Esophagus mucosa (tissue), 1 donor: ENCODE results near the gene PDPR. TPM values are rescaled to one million over a fixed set of nuclear protein-coding genes. Genes with fewer than 3 reads are reported as not detected.
"Not testable (repeated sequence)": the region's sequence is repeated elsewhere in the genome, so short reads cannot be mapped to it uniquely, and the experiment has no call there.

ENCODE experiments used
- ATAC-seq: fragments of 200-7000 bp; cut with Tn5 transposase; one replicate; pipeline ENCODE4 v1.9.1; 2020
- total RNA-seq: library from RNA; stranded (reverse); gene quantifications from one replicate; pipeline ENCODE4 v1.2.4, GENCODE V29; 2023
- donor health status: DM: yes; HTN: yes; CAD: no.

PDPR gene
- 16.3 TPM for total RNA-seq

- ATAC-seq = peak; percentile 97
Measured at GRCh38 chr16:70113982-70114826, at the start of gene PDPR. Gene PDPR, plus strand, starts transcription at chr16:70114332. Its CDS starts 6,161 bp downstream, at chr16:70120493.

DNA sequence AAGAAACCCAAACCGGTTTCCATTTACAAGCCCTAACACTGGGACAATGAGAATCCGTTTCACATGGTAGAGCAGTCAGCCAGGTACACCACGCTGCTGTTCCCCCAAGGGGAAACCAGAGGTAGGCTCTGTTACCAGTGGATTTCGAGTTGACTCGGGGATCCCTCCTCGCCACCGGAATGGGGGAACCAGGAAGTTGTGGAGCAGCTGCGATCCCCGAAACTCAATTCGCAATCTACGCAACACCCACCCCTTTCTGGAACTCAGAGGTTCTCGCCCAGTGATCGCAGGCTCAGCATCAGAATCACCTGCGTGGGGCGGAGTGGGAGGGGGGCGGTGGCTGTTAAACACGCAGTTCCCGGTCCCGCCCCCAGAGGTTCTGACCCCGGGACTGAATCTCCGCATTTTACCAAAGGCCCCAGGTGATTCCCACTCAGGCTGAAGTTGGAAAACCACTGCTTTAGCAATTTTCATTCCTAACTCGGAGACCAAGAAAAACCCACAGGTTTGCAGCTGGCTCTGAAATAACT is 49.2 kb upstream of the PDPR start:
- ATAC-seq = peak; percentile 76

DNA sequence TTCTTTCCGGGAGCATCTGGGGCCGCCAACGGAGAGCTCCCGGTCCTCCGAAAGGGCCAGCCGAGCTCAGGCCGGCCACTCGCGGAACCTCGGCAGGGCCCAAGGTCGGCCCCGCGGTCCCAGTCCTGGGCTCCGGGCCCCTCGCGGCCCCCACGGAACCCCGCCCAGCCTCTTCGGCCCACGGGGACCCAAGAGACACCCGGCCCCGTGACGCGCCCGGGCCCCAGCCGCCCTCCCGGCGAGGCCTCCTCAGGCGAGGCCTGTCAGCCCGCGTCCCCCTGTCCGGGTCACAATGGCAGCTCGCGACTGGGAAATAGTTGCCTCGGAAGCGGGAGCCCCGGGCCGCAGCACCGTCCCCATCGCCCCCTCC is 48.8 kb upstream of the PDPR start:
- peak; percentile 31 for ATAC-seq

GRCh38 chr16:70065746-70066658 is 48.1 kb upstream of the PDPR start:
- peak; percentile 98 for ATAC-seq

GRCh38 chr16:70066751-70067150 is 47.4 kb upstream of the PDPR start:
- ATAC-seq = not testable (repeated sequence)

- ATAC-seq = not testable (repeated sequence)
Measured at GRCh38 chr16:70079081-70079480, 35.1 kb upstream of the PDPR start.

DNA sequence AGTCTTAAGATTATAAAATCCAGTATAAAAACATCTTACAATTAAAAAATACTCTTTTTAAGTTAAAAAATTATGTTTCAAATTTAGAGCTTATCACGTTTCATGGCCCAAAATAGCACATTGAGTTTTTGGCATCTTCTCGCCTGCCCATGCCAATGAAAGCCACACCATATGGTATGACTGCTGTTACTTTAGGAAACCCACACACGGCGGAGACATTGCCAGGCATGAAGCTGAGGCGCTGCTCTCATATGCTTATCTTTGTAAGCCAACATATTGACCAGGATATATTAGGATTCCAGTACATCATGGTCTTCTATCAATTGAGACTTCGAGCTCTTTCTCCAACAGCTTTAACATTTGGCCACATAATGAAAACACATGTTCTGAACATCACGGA is 32.9 kb upstream of the PDPR start:
- not testable (repeated sequence) for ATAC-seq

DNA sequence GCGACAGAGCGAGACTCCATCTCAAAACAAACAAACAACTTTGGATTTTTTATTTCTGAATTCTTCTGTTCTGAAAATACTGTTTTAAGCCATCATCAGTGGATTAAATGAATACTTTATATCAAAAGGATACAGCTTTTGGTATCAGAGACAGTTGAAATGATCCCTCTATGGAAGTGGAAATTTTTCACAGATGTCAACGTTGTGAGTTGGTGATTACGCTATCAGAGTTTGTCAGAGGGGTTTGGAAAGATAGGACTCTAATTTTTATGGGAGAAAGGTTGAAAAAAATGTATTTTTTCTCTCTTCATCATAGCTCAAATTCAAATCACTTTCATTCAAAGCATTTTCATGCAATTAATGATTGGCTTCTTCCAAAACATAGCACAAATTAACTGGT is 30.2 kb upstream of the PDPR start:
- ATAC-seq = not testable (repeated sequence)

- ATAC-seq = not testable (repeated sequence)
Measured at GRCh38 chr16:70088160-70088559, 26.0 kb upstream of the PDPR start.

GRCh38 chr16:70088877-70089276 is 25.3 kb upstream of the PDPR start:
- ATAC-seq = not testable (repeated sequence)

DNA sequence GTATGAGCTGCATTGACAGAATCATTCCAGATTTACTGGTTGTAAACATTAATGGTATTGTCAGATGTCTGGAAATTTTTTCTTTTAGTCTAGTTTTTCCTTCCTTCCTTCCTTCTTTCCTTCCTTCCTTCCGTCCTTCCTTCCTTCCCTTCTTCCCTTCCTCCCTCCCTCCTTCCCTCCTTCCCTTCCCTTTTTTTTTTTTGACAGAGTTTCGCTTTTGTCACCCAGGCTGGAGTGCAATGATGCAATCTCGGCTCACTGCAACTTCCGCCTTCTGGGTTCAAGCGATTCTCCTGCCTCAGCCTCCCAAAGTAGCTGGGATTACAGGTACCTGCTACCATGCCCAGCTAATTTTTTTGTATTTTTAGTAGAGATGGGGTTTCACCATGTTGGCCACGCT is 24.8 kb upstream of the PDPR start:
- not testable (repeated sequence) for ATAC-seq

- ATAC-seq = not testable (repeated sequence)
Measured at GRCh38 chr16:70091104-70091503, 23.0 kb upstream of the PDPR start.

- not testable (repeated sequence) for ATAC-seq
Measured at GRCh38 chr16:70094096-70094495, 20.0 kb upstream of the PDPR start.

- ATAC-seq = not testable (repeated sequence)
Measured at GRCh38 chr16:70109583-70110279, 4.4 kb upstream of the PDPR start.

- not testable (repeated sequence) for ATAC-seq
Measured at GRCh38 chr16:70112162-70112561, 2.0 kb upstream of the PDPR start.

DNA sequence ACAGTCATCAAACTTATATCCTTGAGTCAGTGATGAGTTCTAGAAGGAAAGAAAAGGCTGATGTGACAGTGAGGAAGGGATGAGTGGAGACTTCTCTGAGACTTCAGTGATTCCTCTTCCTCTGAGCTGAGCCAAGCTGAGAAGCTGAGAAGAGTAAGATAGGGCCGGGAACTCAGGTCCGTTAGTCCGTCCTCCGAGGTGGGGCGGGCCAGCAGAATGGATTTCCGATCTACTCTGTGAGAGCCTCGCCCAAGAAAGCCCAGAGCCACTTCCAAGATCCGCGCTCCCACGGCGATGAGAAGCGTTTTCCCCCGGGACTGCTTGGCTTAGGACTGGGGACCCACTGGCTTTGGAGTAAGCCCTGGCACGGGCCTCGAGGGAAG is 542 bp upstream of the PDPR start:
- peak; percentile 40 for ATAC-seq

DNA sequence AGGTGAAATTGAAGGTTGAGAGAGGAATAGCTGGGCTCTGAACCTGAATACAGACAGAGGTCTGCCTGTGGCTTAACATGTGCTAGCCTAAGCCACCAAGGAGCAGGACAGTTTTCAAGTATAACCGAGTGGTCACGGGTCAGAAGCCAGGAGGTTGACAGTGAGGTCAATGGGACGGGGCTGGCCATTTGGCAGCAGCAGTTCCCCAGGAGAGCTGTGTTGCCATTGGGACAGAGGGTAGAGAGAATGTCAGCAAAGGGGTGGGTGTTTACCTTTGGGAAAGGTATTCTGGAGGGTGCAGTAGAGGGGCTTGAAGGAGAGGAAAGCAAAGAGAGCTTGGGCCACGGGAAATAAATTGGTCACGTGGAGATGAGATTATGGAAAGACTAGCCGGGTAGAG is 4.2 kb downstream of the PDPR start:
- ATAC-seq = not testable (repeated sequence)

DNA sequence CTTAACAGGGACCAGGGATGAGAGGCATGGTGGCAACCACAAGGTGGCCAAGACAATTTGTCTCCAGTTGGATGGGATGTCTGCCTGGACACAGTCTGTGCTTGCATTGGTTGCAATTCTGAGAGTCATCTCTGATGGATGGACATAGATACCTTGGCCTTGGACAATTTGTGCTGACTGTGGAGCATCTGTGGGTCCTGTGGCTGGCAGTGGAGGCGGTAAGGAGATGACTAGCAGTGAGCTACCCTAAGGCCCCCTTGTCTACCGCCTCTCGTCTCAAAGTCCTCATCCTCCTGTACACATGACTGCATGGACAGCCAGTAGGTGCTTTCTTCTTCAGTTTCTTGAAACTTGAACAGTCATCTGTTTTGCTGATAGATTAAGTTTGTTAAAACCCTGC is 4.6 kb downstream of the PDPR start:
- ATAC-seq = not testable (repeated sequence)

DNA sequence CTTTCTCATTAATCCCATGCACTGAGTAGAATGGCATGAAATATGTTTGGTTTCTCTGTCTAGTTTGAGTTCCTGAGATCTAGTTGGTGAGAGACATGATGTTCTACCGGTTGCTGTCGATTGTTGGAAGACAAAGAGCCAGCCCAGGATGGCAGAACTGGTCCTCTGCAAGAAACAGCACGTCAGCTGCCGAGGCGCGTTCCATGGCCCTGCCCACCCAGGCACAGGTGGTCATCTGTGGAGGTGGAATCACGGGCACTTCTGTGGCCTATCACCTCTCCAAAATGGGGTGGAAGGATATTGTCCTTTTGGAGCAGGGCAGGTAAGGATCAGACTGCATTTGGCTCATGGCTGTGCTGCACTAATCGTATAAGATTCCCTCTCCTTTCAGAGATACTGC is 6.3 kb downstream of the PDPR start:
- peak; percentile 24 for ATAC-seq

DNA sequence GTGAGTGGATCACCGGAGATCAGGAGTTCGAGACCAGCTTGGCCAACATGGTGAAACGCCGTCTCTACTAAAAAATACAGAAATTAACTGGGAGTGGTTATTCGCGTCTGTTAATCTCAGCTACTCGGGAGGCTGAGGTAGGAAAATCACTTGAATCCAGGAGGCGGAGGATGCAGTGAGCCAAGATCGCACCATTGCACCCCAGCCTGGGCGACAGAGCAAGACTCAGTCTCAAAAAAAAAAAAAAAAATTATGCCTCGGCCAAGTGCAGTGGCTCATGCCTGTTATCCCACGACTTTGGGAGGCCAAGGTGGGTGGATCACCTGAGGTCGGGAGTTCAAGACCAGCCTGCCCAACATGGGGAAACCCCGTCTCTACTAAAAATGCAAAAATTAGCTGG is 9.7 kb downstream of the PDPR start:
- ATAC-seq = not testable (repeated sequence)

DNA sequence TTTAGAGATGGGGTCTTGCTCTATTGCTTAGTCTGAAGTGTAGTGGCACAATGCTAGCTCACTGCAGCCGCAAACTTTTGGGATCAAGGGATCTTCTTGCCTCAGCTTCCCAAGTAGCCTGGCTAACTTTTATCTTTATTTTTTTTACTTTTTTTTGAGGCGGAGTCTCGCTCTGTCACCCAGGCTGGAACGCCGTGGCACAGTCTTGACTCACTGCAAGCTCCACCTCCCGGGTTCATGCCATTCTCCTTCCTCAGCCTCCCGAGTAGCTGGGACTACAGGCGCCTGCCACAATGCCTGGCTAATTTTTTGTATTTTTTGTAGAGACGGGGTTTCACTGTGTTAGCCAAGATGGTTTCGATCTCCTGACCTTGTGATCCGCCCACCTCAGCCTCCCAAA is 12.1 kb downstream of the PDPR start:
- ATAC-seq = not testable (repeated sequence)

- ATAC-seq = not testable (repeated sequence)
Measured at GRCh38 chr16:70127706-70128105, 13.6 kb downstream of the PDPR start.
